ENCODE data around the gene ZBTB16.

DNA sequence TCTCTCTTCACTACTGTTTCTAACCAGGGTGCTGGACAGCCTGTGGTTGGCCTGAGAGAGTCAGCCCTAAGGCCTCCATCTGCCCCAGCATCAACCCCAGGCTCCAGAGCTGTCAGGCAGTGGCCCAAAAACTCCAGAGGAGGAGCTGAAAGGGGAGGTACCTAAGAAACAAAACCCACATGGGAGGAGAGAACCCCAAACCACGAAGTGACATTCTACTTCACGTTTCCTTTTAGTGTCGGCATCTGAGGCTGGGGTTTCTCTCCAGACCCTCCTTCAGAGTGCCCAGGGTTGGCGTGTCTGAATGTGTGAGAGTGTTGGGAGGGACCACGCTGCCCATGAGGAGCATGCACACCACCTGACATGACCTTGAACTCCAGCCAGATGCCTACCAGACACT is 166.8 kb downstream of the ZBTB16 start:
- TF ChIP-seq, protein P1, sequence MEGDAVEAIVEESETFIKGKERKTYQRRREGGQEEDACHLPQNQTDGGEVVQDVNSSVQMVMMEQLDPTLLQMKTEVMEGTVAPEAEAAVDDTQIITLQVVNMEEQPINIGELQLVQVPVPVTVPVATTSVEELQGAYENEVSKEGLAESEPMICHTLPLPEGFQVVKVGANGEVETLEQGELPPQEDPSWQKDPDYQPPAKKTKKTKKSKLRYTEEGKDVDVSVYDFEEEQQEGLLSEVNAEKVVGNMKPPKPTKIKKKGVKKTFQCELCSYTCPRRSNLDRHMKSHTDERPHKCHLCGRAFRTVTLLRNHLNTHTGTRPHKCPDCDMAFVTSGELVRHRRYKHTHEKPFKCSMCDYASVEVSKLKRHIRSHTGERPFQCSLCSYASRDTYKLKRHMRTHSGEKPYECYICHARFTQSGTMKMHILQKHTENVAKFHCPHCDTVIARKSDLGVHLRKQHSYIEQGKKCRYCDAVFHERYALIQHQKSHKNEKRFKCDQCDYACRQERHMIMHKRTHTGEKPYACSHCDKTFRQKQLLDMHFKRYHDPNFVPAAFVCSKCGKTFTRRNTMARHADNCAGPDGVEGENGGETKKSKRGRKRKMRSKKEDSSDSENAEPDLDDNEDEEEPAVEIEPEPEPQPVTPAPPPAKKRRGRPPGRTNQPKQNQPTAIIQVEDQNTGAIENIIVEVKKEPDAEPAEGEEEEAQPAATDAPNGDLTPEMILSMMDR (conservative IDR thresholded peaks at IDR 0.05; ENCODE audit: low read depth in 2 of 2) = no peak
- TF ChIP-seq EZH2phosphoT487 (IDR thresholded peaks at IDR 0.05; ENCODE audit: unreplicated experiment) (no peak), POLR2AphosphoS5 (IDR thresholded peaks at IDR 0.05; ENCODE audit: low read depth) (no peak), EZH2 (IDR thresholded peaks at IDR 0.05; ENCODE audit: low read depth, unreplicated experiment) (no peak), ZNF331 (CRISPR knock-in tag; IDR thresholded peaks at IDR 0.05; ENCODE audit: low read depth) (no peak), CREB1 (CRISPR knock-in tag; IDR thresholded peaks at IDR 0.05; ENCODE audit: low read depth) (no peak)

Measured in GM23338 (cell line).